Dermis microvascular lymphatic vessel endothelial cell (primary cell): ENCODE data around the gene COLEC11. TPM values are rescaled to one million over a fixed set of nuclear protein-coding genes. Genes with fewer than 3 reads are reported as not detected.
"Not testable (repeated sequence)": the region's sequence is repeated elsewhere in the genome, so short reads cannot be mapped to it uniquely, and the experiment has no call there.

Experiments
- DNase-seq, 2 donors: peaks; one replicate each; pipeline versions ENCODE4 v3.0.0 to v3.0.0-alpha.2; 2010; ENCODE audit warnings: low read depth in 2 of 2
- total RNA-seq: library from RNA; depleted of rRNA; stranded (reverse); fragments of >200 nt; gene quantifications from 2 replicates; pipeline ENCODE4 v1.2.1, GENCODE V29; 2014

The COLEC11 gene
- total RNA-seq, 1 donor from 2014 or later = 0.13 TPM

DNA sequence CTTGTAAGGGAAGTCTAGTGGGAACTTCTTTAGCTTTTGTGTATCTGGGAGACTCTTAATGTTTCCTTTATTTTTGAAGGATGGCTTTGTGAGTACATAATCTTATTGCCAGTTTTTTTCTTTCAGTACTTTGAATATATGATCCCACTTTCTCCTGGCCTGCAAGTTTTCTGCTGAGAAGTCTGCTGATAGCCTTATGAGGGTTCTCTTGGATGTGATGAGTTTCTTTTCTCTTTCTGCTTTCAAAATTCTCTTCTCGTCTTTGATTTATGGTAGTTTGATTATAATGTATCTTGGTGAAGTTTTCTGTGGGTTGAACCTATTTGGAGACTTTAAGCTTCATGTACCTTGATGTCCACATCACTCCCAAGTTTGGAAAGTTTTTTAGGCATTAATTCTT lies 28.1 kb downstream of the COLEC11 start:
- DNase-seq = no peak

DNA sequence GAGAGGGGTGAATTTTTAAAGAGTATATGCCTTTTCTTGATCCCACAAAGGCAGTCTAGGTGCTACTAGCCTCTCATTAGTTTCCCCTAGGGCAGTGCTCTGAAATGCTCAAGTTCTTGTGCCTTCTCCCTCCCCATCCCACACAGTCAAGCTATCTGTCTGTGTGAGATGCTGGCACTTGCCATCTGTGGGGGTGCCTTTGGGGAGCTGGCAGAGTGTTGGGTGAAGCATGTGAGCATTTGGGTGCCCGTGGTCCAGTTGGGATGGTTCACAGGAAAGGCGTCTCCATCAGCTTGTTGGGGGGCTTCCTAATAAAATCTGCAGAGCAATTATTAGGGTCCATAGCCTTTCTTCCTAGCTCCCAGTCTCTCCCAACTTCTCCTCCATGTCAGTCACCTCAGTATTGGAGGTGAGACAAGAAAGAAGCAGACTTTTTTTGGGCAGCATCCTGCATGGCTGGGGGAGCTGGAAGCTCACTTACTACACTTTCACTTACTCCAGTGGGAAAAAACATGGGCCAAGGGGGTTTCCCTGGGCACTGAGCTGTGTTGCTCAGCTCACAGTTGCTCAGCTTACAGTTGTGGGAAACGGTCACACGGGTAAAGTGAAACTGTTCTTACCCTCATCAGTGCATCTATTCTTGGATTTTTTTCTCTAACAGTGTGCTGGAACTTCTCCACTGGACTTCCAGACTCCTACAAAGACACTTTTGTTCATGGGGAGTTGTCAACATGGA lies 29.3 kb downstream of the COLEC11 start:
- DNase-seq = no peak

GRCh38 chr2:3625186-3625585 lies 30.3 kb downstream of the COLEC11 start:
- DNase-seq = no peak

- DNase-seq = peak; percentile 15 to 68
Measured at GRCh38 chr2:3626118-3626811, 31.4 kb downstream of the COLEC11 start.

DNA sequence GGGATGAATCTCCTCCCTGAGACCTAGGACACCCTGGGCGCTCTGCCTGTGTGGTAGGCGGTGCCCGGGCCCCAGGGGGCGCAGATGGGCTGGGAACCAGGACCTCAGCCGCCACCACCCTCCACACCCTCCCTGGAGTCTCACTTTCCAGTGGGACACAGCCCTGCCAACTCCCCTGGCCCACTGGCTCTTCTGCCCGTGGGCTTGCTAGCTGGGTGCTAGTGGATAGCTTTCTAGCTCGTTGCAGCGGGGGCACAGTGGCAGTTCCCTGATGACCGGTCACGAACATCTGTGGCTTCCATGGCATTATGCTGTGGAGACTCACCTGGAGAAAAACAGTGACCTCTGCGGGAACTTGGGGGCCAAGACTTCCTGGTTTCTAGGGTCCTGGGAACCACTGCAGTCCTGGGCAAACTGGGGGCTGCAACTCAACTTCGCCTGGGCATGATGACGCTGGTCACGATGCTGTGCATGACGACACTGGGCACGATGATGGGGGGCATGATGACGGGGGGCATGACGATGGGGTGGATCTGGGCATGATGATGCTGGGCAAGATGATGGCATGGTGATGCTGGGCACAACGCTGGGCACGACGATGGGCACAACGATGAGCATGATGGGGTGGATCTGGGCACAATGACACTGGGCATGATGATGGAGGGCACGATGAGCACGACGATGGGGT lies 32.0 kb downstream of the COLEC11 start:
- DNase-seq = no peak

DNA sequence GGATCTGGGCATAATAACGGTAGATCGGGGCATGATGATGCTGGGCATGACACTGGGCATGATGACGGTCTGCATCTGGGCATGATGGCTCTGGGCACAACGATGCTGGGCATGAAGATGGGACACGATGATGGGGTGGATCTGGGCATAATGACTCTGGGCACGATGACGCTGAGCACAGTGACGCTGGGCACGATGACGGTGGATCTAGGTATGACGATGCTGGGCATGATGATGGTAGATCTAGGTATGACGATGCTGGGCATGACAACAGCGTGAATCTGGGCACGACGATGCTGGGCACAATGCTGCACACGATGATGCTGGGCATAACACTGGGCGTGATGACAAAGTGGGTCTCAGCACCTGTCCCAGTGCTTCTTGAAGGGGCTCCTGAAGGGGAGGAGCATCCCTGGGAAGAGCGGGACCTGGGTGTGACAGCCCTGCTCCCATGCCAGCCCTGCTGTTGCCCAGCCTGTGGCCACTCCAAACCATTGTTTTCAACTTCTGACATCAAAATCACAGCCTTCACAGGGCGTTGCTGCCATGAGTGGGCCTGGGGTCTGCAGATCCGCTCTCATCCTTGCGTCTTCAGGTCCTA lies 32.7 kb downstream of the COLEC11 start:
- DNase-seq = no peak

DNA sequence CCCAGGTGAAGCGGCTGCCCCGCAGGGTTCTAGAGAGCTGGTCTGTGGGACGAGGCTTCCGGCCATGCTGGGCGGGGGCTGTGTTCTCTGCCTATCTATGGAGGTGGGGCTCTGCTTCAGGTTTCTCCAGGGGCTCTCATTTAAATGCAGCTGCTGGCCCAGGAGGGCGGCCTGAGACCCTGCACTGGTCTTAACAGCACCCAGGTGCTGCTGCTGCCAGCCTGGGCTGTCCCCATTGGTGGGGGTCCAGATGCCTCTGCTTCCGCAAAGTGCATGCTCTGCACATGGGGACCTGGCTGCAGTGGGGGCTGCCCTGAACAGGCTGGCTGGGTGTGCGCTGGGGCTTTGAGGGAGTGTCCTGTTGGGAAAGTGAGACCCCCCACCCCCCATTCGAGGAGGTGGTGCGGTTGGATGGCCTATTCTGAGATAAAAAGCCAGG lies 33.3 kb downstream of the COLEC11 start:
- no peak for DNase-seq

DNA sequence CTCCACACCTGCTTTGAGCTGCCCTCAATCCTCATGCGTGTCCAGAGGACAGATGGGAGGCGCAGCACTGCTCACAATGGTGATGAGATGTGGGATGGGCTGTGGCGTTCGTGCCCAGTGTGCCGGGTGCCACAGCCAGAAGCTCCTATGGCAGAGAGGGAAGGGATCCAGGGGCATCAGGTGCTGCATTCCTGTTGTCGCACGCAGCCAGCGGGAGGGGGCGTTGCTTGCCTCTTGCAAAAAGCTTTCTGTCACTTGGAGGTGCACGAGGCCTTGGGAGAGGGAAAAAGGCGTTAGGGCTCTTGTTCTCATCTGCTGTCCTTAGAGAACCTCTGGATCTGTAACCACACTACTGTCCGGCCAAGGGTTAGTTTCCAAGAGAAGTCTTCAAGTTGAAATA lies 33.9 kb downstream of the COLEC11 start:
- peak in 1 of 2 donors; percentile 16 for DNase-seq

- no peak for DNase-seq
Measured at GRCh38 chr2:3630631-3631030, 35.7 kb downstream of the COLEC11 start.

DNA sequence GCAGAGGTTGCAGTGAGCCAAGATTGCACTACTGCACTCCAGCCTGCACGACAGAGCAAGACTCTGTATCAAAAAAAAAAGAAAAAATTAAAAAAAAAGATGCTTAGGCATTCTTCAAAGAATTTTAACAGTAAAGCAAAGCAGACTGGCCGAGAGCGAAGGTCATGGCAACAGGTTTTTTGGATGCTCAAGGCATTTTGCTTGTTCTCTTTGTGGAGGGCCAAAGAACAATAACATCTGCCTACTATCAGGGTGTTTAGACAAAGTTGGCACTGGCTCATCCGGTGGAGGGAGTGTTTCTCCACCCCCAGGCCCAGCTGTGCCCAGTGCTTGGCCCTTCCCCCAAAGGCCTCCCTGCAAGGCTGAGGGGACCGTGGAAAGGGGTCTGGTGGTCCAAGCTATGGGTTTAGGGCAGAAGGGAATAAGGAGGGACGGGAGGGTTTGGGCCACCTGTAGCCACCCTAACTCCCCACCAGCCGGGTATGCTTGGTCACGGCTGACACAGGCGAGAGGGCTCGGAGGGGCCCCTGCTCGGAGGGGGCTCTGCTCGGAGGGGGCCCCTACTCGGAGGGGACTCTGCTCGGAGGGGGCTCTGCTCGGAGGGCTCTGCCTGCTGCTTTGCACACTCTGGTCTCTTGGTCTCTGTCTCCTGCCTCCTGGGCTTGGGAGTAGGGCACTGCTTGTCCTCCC lies 36.4 kb downstream of the COLEC11 start:
- no peak for DNase-seq

DNA sequence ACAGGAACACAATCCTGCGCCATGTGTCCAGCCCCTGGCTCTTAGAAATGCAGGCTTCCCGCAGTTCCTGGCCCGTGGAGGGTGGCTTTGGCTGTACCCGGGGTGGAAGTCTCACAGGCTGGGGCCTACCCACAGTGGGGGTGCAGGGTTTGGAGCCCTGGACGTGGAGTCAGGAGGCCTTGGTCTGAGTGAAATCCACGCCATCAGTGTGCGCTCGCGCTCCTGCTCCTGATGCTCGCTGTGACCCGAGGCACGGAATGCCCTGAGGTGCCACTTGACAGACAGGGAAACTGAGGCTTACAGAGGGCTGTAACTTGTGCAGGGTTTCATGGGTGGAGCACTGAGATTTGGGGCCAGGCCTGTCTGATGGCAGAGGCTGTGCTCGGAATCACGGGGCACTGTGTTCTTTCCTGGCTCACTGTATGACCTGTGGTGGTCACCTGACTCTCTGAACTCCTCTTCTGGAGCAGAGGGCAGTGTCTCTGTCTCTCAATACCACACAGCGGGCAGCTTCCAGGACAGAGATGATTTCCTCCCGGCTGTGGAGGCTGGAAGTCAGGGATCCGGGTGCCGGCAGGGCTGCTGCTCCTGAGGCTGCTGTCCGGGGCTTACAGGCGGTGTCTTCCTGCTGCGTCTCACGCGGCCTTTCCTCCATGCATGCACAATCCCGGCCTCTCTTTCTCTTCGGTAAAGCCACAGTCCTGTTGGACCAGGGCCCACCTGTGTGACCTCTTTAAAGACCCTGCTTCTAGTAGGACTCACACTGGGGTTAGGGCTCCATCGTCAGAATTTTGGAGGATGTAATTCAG lies 37.1 kb downstream of the COLEC11 start:
- DNase-seq = no peak

DNA sequence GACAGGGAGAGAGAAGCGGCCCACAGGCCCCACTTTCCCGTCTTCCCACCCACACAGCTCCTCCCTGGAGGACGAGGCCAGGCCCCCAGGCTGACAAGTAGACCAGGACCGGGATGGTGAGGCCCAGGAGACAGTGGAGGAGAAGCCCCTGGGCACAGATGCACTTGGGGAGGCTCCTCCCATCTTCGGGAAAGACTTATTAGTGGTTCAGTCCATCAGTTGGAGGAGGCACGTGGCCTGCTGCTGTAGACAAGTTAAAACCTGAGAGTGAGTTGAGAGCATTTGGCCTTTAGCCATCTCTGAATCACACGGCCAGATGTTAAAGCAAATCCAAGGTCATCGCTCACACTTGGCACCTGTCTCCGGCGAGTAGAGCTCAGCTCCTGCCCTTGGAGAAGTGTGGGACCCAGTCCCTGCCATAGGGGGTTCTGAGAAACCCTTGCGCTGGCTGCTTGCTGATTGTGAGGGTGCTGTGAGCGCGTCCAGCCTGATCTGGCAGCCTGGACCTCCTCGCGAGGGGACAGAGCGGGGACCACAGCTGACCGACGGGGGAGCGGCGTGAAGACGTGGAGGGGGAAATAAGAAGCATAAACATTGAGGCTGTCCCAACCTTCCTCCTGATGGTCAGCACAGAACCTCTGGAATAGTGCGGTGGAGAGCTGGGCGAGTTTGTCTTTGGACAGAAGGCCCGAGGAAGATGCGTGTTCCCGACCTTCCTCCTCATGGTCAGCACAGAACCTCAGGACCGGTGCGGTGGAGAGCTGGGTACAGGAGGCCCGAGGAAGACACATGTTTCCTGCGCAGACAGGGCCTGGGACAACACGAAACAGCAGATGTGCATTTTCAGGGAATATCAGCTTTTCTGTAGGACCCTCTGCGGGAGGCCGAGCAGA lies 38.4 kb downstream of the COLEC11 start:
- DNase-seq = no peak

- DNase-seq = no peak
Measured at GRCh38 chr2:3633982-3634595, 39.2 kb downstream of the COLEC11 start.

- no peak for DNase-seq
Measured at GRCh38 chr2:3634596-3635121, 39.7 kb downstream of the COLEC11 start.

GRCh38 chr2:3635171-3635974 lies 40.5 kb downstream of the COLEC11 start:
- no peak for DNase-seq

DNA sequence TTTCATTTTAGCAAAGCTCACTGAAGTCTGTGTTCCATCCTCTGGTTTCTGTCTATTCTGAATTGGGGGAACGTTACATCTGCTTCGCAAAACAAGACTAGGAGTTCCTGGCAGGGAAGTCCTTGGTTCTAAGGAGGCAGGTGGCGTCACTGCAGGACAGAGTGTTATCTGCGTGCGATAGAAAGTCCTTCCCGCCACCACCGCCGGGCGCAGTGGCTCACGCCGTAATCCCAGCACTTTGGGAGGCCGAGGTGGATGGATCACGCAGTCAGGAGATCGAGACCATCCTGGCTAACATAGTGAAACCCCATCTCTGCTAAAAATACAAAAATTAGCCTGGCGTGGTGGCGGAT lies 41.0 kb downstream of the COLEC11 start:
- not testable (repeated sequence) for DNase-seq

GRCh38 chr2:3636586-3637310 lies 41.8 kb downstream of the COLEC11 start:
- DNase-seq = no peak

DNA sequence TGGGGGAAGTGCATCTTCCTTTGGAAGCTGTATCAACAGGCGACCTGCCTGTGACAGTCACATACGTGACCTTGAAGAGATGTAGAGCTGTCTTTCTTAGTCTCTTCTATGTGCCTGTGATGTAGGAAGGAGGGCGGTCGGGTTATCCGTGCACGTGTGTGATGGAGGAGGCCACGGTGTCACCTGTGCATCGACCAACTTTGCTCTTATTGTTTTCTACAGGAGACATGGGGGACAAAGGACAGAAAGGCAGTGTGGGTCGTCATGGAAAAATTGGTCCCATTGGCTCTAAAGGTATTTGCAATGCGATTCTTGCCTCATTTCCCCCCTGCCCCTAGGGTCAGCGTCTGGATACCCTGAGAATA lies 42.4 kb downstream of the COLEC11 start:
- no peak for DNase-seq
